ENCODE data around the gene SPEN.
"Not testable (repeated sequence)": the region's sequence is repeated elsewhere in the genome, so short reads cannot be mapped to it uniquely, and the experiment has no call there.

DNA sequence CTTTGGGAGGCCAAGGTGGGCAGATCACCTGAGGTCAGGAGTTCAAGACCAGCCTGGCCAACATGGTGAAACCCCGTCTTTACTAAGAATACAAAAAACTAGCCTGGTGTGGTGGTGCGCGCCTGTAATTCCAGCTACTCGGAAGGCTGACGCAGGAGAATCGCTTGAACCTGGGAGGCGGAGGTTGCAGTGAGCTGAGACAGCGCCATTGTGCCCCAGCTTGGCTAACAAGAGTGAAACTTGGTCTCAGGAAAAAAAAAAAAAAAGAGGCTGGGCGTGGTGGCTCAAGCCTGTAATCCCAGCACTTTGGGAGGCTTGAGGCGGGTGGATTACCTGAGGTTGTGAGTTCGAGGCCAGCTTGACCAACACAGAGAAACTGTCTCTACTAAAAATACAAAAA lies 1.5 kb upstream of the SPEN start:
- not testable (repeated sequence) for TF ChIP-seq POLR2AphosphoS5 (IDR thresholded peaks at IDR 0.05; ENCODE audit: insufficient read depth in 1 of 2, low read depth in 1 of 2); POLR2A (IDR thresholded peaks at IDR 0.05)
- TF ChIP-seq, protein P1, sequence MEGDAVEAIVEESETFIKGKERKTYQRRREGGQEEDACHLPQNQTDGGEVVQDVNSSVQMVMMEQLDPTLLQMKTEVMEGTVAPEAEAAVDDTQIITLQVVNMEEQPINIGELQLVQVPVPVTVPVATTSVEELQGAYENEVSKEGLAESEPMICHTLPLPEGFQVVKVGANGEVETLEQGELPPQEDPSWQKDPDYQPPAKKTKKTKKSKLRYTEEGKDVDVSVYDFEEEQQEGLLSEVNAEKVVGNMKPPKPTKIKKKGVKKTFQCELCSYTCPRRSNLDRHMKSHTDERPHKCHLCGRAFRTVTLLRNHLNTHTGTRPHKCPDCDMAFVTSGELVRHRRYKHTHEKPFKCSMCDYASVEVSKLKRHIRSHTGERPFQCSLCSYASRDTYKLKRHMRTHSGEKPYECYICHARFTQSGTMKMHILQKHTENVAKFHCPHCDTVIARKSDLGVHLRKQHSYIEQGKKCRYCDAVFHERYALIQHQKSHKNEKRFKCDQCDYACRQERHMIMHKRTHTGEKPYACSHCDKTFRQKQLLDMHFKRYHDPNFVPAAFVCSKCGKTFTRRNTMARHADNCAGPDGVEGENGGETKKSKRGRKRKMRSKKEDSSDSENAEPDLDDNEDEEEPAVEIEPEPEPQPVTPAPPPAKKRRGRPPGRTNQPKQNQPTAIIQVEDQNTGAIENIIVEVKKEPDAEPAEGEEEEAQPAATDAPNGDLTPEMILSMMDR (IDR thresholded peaks at IDR 0.05) = not testable (repeated sequence)

Measured in vagina (tissue), 2 donors.